HG02973 (cell line): ENCODE measurements around the gene ZNF135.

ENCODE experiments used
- ATAC-seq: cut with Tn5 transposase; IDR thresholded peaks from one replicate; pipeline ENCODE4 v1.9.1; 2021; ENCODE audit warnings: moderate library complexity; ENCODE audit not compliant: unreplicated experiment

The ZNF135 gene

DNA sequence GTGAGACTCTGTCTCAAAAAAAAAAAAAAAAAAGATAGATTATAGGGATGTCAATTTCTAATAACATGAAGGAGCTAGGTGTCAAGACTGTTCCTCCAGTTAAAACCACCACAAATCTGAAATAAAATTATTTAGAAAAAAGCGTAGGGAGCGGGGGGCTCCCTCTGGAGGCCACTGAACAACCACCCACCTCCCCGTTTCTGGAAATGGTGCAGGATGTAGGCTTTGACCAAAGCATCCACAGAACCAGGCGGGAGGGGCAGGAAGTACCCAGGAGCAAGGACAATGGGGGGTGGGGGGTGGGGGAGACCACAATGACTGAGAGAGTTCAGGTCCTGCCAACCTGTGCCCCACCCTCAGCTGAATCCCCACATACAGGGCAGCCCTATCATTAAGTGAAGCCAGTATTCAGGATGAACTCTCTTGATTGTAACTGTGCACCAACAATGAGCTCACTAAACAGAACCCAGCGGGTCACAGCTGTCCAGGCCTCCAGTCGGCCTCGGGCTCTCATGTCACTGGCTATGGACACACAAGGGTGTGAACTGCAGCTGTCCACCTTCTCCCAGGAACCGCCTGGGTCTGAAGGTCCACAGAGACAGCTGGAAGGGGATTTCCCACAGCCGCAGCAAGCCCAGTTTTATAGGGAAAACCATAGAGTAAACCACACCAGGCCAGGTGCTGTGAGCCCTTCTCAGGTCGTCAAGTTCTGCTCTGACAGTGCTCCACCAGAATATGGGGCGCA is 32.3 kb downstream of the ZNF135 start:
- no peak for ATAC-seq

GRCh38 chr19:58093071-58093470 is 34.0 kb downstream of the ZNF135 start:
- ATAC-seq = no peak

DNA sequence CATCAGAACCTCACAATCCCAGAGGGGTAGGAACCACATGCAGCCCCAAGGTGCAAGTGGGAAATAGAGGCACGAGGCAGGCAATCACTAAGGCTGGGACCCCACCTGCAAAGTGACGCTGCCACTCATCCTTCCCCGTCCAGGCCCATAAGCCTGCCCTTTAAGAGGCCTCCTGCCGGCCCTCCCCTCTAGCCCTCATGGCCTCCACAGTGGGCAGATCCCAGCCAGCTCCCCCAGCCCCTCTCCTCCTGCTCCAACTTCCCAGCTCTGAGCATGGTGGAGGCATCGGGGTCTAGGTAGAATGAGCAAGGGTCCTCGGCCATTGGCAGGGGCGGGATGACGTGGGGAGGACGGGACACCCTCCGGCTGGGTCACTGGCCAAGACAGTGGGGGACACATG is 36.2 kb downstream of the ZNF135 start:
- ATAC-seq = no peak

DNA sequence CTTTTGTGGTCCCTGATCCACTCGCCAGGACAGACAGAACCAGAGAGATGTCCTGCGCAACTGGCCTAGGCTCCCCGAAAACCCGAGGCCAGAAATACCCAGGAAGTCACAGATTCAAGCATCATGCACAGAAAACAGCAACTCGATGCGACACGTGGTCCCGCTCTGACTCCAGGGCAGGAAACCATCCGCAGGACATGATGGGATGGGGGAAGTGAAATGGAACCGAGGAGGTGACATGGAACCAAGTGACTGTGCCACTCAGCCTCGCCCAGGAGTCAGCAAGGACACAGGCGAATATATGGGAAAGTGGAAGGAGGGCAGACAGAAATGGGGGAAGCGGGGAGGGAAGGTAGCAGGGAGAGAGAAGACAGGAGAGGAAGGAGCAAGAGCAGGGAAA is 37.8 kb downstream of the ZNF135 start:
- no peak for ATAC-seq

- ATAC-seq = no peak
Measured at GRCh38 chr19:58097349-58097748, 38.3 kb downstream of the ZNF135 start.

- ATAC-seq = no peak
Measured at GRCh38 chr19:58097781-58098681, 38.9 kb downstream of the ZNF135 start, which contains the start of gene ZSCAN18. Gene ZSCAN18, minus strand, starts transcription at chr19:58098231. Its CDS starts 7,964 bp downstream, at chr19:58090267.

DNA sequence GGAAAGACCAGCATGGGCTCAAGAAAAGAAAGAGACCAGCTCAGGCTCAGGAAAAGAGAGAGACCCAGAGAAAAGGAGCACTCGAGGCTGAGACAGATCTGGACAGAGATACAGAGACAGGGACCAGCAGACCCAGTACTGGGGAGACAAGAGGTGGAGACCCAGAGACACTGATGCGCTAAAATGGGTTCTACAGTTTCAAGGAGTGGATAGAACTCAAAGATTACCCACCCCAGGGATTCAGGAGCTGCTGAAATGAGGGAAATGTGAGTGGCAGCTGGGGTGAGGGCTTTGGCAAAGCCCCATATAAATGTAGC is 39.6 kb downstream of the ZNF135 start:
- ATAC-seq = no peak

GRCh38 chr19:58107778-58108545 is 48.9 kb downstream of the ZNF135 start:
- ATAC-seq = no peak

DNA sequence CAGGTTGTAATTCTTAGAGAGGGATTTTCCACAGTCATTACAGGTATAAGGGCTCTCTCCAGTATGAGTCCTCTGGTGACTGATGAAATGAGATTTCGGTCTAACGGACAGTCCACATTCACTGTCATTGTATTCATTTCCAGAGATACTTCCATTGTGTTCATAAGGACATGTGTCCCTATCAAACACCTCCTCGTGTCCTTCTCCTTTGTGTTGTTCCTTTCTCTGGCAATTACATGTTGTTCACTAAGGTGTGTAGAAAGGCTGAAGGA is 49.4 kb downstream of the ZNF135 start:
- ATAC-seq = no peak

GRCh38 chr19:58117841-58118575 is 58.9 kb downstream of the ZNF135 start:
- no peak for ATAC-seq

GRCh38 chr19:58118979-58119733 is 60.1 kb downstream of the ZNF135 start:
- ATAC-seq = no peak
